ENCODE results near the gene BIN1. TPM values are rescaled to one million over a fixed set of nuclear protein-coding genes. Genes with fewer than 3 reads are reported as not detected.

The BIN1 gene
- total RNA-seq, 1 experiment from 2014 or later = 31.8 TPM

DNA sequence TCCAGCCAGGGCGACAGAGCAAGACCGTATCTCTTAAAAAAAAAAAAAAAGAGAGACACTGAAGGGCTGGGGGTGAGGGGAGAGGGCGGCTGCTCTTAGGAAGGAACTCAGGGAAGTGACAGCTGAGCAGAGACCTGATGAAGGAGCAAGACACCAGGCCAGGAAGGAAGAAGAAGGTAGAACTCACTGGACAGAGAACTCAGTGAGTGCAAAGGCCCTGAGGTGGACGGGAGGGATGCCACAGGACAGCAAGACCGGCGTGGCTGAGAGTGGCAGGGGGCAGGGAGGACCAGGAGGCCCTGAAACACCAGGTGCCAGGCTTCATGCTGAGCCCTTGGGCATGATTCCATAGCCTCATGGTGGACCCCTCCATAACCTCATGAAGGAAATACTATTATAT is 18.2 kb downstream of the BIN1 start:
- no peaks in the 10 kb centered on the region for H4K20me1 ChIP-seq (ENCODE audit: insufficient read depth)
- H3K27ac ChIP-seq (ENCODE audit: low read depth, low read length) = no peak overlapping the region
- H3K4me3 ChIP-seq (replicated peaks in 1 of 2; ENCODE audit: low read depth in 1 of 2, low read length in 2 of 2) = no peak overlapping the region
- no peak overlapping the region for H3K4me2 ChIP-seq (ENCODE audit: low read length)
- no peak for ATAC-seq
- no peaks in the 10 kb centered on the region for H3K9me2 ChIP-seq (ENCODE audit: insufficient read depth)
- no peaks in the 10 kb centered on the region; the same call in 1 of the 2 replicates for H3K79me2 ChIP-seq (ENCODE audit: insufficient read depth, low read length)
- no peaks in the 10 kb centered on the region for H3K9me3 ChIP-seq (ENCODE audit: control insufficient read depth in 1 of 2, insufficient read depth in 1 of 2, low read depth in 1 of 2, low read length in 2 of 2)
- TF ChIP-seq TCF7L2 (IDR thresholded peaks at IDR 0.05; ENCODE audit: borderline replicate concordance, extremely low read depth, insufficient read depth, insufficient read length) (no peak), JUND (IDR thresholded peaks at IDR 0.05) (no peak), EGR1 (IDR thresholded peaks at IDR 0.05; ENCODE audit: low read depth) (no peak), ZBTB33 (IDR thresholded peaks at IDR 0.05; ENCODE audit: extremely low read depth, insufficient replicate concordance, low read length) (no peak), FOSL1 (IDR thresholded peaks at IDR 0.05; ENCODE audit: low read depth) (no peak), EZH2 (IDR thresholded peaks at IDR 0.05) (no peak), POLR2A (IDR thresholded peaks at IDR 0.05; ENCODE audit: borderline replicate concordance, extremely low read depth, insufficient read depth, insufficient read length) (no peak), ELF1 (IDR thresholded peaks at IDR 0.05; ENCODE audit: borderline replicate concordance, low read depth) (no peak), CBX3 (IDR thresholded peaks at IDR 0.05; ENCODE audit: low read depth) (no peak), RAD21 (IDR thresholded peaks at IDR 0.05; ENCODE audit: low read depth) (no peak), YY1 (IDR thresholded peaks at IDR 0.05; ENCODE audit: extremely low read depth, insufficient replicate concordance, low read depth, low read length) (no peak), SRF (IDR thresholded peaks at IDR 0.05; ENCODE audit: low read depth) (no peak), CTCF (IDR thresholded peaks at IDR 0.05 in 2 of 3, conservative IDR thresholded peaks at IDR 0.05 in 1 of 3; ENCODE audit: borderline replicate concordance in 1 of 3, insufficient read depth in 1 of 3, low read depth in 2 of 3, low read length in 2 of 3) (no peak), ZNF274 (IDR thresholded peaks at IDR 0.05; ENCODE audit: low read depth, low read length) (no peak), ATF3 (IDR thresholded peaks at IDR 0.05) (no peak), ZFX (IDR thresholded peaks at IDR 0.05) (no peak)
- TF ChIP-seq, protein P1, sequence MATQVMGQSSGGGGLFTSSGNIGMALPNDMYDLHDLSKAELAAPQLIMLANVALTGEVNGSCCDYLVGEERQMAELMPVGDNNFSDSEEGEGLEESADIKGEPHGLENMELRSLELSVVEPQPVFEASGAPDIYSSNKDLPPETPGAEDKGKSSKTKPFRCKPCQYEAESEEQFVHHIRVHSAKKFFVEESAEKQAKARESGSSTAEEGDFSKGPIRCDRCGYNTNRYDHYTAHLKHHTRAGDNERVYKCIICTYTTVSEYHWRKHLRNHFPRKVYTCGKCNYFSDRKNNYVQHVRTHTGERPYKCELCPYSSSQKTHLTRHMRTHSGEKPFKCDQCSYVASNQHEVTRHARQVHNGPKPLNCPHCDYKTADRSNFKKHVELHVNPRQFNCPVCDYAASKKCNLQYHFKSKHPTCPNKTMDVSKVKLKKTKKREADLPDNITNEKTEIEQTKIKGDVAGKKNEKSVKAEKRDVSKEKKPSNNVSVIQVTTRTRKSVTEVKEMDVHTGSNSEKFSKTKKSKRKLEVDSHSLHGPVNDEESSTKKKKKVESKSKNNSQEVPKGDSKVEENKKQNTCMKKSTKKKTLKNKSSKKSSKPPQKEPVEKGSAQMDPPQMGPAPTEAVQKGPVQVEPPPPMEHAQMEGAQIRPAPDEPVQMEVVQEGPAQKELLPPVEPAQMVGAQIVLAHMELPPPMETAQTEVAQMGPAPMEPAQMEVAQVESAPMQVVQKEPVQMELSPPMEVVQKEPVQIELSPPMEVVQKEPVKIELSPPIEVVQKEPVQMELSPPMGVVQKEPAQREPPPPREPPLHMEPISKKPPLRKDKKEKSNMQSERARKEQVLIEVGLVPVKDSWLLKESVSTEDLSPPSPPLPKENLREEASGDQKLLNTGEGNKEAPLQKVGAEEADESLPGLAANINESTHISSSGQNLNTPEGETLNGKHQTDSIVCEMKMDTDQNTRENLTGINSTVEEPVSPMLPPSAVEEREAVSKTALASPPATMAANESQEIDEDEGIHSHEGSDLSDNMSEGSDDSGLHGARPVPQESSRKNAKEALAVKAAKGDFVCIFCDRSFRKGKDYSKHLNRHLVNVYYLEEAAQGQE (IDR thresholded peaks at IDR 0.05; ENCODE audit: low read depth) = no peak
- TF ChIP-seq, protein P2, sequence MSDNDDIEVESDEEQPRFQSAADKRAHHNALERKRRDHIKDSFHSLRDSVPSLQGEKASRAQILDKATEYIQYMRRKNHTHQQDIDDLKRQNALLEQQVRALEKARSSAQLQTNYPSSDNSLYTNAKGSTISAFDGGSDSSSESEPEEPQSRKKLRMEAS (IDR thresholded peaks at IDR 0.05) = no peak
- H2AFZ ChIP-seq (ENCODE audit: low read depth, low read length, poor library complexity, severe bottlenecking) = no peak overlapping the region
- ChIA-PET CTCF (no interaction called here), RAD21 (ENCODE audit: low non-redundant PET in 1 of 2, low total read pairs in 2 of 2, uncharacterized antibody in 2 of 2, unreplicated experiment in 2 of 2) (no interaction called here), POLR2A (no interaction called here)
- BruUV-seq (replicated peaks) = no TSS peak
- intact Hi-C loops (cut with micrococcal nuclease) = no loop called here
- H3K36me3 ChIP-seq (ENCODE audit: control insufficient read depth in 1 of 2, insufficient read depth in 2 of 2, low read length in 2 of 2) = no peaks in the 10 kb centered on the region
- H3K4me1 ChIP-seq (ENCODE audit: control insufficient read depth in 1 of 2, insufficient read depth in 2 of 2, low read length in 2 of 2) = peaks cover 14 to 29% of the 10 kb centered on the region in 2 experiments
- H3K27me3 ChIP-seq (ENCODE audit: insufficient read depth, low read length) = no peaks in the 10 kb centered on the region
- DNase-seq (ENCODE audit: low read depth, low spot score) = no peak
- H3K9ac ChIP-seq (ENCODE audit: low read length) = no peak overlapping the region
